HG02840 (cell line): Measurements from ENCODE around the gene MARCHF2.

Experiments used
- ATAC-seq: cut with Tn5 transposase; IDR thresholded peaks from one replicate; pipeline ENCODE4 v1.9.1; 2021; ENCODE audit warnings: mild to moderate bottlenecking, moderate library complexity, moderate number of reproducible peaks; ENCODE audit not compliant: unreplicated experiment, low FRiP score

Gene MARCHF2

DNA sequence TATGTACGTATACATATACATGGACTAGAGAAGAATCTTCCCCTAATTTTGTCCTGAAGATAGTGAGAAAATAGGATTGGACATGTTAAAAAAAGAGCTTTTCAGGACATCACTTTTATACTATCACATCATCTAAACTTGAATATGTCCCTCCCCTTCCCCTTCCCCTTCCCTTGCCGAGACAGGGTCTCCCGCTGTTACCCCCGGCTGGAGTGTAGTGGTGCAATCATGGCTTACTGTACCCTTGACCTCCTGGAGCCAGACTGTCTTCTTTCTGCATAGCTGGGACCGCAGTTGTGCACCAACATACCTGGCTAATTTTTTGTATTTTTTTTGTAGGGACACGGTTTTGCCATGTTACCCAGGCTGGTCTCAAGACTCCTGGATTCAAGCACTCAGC lies 38.3 kb downstream of the MARCHF2 start:
- no peak for ATAC-seq

DNA sequence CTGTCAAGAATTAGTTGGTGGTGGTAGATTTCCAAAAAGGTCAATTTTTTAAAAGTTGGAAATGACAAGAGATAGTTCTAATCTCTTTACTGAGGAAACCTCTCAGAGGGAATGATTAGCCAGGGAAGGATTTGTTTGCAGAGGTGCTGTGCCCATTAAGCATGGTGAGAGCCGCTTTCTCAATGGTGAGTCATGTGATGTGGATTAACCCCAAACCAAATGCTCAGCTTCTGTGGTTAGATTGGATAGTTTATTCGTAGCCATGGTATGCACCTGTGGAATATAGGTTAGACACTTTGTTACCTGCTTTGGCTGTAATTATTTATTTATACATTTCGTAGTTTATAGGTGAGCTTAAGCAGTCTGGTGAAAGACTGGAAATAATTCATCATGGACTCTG lies 38.8 kb downstream of the MARCHF2 start:
- no peak for ATAC-seq

DNA sequence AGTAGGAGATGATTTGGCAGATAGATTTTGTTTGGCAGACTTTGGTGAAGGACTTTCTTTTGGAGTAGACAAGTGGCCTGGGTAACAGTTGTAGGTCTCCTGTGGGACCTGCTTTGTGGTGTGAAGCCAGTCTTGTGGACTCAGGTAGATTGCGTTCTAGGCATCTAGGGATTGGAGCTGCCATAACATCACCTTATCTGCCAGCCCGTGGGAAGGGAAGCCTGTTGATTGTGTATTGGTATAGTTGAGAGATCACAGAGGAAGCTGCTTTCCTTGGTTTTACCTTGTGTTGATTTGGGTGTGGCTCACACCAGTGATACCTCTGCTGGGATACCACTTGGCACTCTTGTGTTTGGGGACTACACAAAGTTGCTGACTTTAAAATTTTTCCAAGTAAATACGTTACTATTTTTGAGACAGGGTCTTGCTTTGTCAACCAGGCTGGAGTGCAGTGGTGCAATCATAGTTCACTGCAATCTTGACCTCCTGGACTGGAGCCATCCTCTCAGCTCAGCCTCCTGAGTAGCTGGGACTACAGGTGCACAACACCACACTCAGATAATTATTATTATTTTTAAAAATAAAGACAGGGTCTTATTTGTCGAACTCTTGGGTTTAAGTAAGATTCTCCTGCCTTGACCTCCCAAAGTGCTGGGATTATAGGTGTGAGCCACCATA lies 39.5 kb downstream of the MARCHF2 start:
- no peak for ATAC-seq

DNA sequence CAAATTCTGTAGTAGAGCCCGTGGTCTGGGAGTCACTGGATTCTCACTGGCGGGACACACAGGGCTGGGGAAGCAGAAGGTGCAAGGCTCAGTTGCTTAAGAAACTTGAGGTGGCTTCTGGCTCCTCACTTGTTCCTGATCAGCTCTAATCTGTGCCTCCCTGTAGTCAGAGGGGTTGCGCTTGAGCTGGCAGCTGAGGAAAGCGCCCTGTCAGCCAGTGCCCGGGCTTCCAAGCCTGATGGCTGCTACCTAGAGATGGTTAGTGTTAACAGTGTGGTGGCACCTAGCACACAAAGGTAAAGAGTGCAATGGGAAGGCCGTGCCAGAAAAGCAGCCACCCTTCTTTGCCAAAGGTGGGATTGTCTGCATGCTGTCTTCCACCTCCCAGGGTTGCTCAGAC lies 40.5 kb downstream of the MARCHF2 start:
- no peak for ATAC-seq

DNA sequence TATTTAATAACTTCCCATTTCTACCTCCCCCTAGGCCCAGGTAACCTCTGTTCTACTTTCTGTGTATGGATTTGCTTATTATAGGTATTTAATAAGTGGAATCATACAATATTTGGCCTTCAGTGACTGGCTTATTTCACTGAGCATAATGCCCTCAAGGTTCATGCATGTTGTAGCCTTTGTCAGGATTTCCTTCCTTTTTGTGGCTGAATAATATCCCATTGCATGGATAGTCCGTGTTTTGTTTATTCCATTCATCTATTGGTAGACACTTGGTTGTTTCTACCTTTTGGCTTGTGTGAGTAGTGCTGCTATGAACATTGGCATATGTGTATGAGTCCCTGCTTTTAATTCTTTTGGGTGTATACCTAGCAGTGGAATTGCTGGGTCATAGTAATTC lies 41.1 kb downstream of the MARCHF2 start:
- ATAC-seq: no peak

DNA sequence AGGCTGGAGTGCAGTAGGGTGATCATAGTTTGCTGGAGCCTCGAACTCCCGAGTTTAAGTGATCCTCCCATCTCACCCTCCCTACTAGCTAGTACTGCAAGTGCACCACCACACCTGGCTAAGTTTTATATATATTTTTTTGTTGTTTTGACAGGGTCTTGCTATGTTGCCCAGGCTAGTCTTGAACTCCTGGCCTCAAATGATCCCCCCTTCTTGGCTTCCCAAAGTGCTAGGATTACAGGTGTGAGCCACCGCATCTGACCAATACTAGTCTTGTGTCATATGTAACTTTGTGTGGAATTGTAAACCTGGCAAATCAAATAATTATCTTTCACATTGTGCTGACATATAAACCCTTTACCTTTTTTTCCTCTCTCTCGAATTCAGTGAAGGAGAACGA lies 41.9 kb downstream of the MARCHF2 start:
- no peak for ATAC-seq

DNA sequence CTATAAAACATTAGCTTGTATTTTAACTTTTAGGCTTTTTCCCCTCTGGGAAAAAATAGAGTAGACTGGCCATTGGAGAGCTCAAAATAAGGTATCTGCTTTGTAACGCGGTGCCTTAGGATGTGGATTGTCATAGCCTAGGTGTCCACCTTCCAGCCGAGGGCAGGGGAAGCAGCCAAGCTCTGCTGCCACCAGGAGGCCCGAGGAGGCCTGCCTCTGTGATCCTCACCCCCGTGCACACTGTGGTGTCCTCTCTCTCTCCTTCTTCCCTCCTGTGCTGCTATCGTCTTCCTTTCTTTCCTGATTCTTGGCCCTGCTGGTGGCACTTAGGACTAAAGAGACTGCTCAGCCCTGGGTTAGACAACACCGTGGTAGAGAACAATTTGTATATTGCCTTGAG lies 43.0 kb downstream of the MARCHF2 start:
- no peak for ATAC-seq

DNA sequence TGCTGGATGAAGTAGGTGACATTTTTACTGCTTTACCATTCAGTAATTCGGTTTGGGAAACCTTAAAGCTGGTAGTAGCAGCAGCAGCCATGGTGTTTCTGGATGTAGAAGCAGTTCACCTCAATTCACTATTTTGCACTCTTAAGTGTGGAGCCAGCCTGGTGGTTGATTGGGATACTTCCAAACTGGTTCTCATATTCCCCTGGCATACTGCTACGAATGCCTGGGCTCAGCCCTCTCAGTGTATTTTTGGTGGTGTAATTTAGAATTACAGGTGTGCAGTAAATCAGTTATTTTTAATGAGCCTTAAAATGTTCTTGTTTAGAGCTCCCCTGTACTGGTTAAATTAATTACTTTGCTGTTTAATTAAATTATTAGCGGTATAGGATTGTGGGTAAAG lies 44.1 kb downstream of the MARCHF2 start:
- ATAC-seq: no peak

DNA sequence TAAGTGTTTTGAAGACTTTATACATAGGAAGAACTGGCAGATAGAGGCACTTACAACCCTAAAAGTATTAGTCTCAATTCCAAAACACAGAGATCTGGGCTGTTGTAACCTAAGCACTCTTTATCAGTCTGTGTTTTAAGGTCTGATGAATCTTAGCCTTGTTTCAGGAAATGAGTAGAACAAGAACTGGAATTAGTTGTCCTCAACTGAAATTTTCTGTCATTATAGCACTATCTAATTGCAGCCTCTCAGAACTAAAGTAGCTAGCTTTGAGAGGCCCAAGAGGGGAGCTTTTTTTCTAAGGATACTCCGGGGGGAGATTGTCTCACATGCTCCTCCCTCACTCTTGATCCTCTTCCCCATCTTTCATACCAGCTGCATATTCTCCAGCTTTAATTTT lies 44.7 kb downstream of the MARCHF2 start:
- no peak for ATAC-seq

DNA sequence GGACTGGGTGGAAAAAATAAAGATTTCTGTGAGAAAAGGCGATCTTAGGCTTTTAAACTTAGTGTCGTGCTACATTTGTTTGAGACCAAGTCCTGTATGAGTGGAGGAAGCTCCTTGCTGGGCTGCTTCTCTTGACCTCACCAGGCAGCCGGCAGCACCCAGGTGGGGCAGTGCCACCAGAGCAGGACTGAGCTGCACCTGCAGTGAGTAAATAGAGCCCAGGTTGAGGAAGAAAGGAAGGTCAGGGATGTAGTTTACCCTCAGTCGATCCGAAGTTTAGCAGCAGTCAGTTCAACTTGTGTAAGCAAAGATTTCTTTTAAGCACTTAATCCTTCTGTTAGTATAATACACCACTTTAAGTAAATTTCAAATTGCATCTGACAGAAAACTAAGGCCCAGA lies 45.3 kb downstream of the MARCHF2 start:
- no peak for ATAC-seq

DNA sequence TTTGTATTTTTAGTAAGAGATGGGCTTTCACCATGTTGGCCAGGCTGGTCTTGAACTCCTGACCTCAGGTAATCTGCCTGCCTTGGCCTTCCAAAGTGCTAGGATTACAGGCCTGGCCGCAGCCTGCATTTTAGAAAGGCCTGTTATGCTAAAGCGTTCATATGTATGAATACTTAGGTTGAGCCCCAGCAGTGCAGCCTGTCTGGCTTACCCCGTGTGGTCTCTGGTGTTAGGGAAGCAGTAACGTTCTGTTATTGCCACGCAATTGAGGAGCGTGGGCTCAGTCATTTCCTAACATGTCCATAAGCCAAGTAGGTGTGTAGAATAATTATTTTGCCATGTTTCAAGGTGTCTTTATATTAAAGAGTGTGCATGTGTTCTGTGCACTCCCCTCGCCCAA lies 46.0 kb downstream of the MARCHF2 start:
- no peak for ATAC-seq

DNA sequence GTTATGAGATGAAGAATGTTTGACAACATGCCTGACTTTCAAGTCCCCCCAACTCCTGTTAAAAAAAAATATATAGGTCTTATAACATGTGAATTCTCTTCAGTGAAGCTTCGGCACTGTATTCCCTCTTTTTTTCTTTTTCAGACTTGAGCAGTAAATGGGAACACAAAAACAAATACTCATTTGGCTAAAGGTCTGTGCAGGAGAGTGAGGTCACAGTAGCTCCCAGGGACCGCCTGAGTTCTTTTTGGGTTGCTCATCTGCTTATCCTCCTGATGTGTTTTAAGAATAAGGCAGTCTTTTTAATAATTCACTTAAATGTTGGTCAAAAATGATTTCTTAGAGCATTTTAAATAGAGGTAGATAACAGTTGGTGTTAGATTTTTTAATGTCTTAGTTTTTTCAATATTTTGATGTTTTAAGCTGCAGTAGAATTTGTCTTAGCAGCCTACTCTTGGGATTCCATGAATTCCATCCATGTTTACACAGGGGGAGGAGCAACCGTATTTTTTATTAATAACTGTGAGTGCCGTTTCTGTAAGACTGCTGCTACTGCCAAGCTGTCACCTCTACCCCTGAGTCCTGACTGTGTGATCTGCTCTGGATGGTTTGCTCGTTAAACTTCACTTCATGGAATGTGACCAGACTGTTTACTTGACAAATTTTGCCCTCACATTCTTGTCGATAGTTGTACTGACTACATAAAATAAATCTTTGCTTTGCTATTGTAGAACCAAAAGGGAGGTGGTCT lies 46.6 kb downstream of the MARCHF2 start:
- ATAC-seq: no peak

DNA sequence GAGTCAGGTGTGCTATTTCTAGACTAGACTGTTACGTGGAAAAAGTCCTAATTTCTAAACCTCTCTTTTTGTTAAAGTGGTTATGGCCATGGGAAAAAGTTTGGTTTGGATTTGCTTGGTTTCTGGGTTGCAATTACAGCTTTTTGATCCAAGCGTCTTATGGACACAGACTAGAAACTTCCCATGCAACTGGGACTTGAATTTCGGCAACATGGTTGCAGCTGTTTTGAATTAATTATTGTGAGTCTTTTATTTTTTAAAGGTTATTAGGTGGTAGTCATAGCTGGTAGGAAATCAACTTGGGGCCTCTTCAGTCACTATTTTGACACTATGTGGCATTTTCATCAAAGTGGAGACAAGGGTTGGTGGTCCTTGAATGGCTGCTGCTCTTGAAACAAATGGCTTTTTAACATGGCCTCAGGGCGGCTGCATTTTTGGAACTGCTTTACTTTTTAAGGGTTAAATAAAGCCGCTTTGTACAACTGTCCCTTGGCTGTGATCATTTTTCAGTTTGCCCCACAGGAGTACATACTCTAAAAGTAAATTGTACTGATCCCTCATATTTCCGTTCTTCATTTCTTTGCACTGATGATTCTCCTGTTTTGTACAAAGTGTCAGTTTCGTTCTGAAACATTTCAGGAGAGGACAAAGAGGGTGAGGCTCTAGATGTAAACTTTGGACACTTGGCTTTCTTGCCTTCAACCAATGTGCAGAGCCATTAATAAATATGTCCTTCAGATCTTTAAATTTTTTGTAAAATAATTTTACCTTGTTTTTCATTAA lies 47.6 kb downstream of the MARCHF2 start:
- ATAC-seq: no peak

DNA sequence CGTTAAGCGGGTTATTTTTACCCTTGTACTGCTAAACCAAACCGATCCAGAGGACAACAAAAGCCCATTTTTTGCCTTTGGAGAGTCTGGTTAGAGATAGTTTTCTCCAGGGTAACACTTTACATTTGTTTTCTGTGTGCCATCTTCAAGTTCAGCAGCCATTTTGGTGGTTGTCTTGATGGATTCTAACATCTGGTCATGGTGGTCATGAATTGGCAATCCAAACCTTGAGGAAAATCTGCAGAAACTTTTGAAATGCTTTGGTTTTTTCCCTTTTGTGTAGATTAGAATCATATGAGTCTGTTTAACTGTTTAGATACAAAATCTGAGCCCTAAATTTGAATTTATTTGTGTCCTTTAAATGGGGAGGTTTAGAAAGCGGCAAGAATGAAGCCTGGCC lies 48.3 kb downstream of the MARCHF2 start:
- ATAC-seq: no peak

DNA sequence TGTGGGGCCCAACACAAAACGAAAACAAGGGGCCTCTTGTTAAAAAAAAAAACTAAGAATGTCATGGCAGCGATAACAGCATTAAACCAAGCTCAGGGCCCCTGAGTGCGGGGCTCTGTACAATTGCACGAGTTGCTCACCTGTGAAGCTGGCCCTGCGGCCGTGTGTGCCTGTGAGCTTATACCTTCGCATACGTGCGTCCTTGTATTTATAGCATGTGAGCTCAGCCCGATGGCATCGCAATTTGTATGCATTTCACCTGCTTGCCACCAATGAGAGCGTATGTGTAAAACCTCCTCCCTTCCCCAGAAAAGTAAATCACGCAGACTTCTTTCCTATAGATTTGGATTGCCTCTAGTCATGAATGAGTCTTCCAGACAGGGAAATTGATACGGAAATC lies 48.8 kb downstream of the MARCHF2 start:
- ATAC-seq: no peak

DNA sequence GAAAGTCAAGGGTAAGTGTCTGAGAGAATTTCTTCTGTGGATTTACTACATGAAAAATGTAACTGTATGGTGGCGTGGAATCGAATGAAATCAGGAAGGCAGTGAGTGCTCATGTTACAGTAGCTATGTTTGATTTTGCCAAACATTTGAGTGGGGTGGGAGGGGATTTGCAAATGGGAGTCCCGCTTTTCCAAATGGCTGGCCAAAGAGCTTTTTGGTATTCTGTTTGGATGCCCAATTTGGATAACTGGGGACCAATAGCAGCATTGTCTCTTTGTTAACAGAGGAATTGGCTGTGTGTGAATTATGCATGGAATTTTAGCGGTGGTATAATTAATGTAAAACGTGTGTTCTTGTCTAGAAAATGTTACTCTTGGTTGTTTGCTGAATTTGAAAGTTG lies 49.5 kb downstream of the MARCHF2 start:
- no peak for ATAC-seq

DNA sequence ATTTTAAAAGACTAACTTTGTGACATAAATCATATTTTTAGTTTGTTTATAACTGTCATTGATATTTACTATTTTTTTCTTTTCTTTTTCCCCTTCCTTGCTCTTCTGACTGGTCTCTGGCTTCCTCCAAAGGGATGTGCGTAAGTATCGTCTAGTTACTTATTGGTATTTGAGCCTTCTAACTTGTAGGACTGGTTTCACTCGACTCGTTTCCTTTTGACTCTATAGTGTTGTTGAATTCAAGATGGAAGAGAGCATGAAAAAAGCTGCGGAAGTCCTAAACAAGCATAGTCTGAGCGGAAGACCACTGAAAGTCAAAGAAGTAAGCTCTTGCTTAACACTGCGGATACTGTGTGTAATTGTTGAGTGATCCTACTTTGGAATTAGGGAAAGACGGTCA lies 50.3 kb downstream of the MARCHF2 start:
- no peak for ATAC-seq

DNA sequence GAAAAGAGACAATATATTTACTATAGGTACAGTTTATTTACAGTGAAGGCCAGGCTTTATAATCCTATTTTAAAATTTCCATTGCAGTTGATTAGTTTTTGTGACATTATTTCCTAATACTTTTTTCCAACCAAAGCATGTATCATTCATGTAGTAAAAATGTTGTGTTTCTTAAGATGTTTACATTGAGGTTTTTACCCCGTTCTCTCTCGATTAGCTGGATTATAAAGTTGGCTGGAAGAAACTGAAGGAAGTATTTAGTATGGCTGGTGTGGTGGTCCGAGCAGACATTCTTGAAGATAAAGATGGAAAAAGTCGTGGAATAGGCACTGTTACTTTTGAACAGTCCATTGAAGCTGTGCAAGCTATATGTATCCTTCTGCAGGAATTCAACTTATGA lies 52.9 kb downstream of the MARCHF2 start:
- ATAC-seq: no peak

DNA sequence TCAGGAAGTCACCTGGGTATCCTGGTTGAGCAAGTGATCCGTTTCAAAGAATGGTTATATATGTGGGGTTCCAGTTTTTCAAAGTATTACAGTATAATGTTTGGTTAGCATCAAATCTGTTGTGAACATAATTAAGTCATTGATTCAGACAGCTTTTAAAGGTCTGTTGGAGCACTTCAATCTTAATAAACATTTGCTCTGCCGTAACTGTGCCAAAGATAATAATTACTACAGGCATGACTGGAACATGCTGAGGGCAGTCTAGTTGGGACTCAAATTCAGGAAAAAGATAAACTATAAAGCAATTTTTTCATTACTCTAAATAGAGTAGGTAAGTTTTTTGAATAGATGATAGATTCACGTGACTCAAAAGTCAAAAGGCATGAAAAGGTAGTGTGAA lies 55.0 kb downstream of the MARCHF2 start:
- no peak for ATAC-seq

DNA sequence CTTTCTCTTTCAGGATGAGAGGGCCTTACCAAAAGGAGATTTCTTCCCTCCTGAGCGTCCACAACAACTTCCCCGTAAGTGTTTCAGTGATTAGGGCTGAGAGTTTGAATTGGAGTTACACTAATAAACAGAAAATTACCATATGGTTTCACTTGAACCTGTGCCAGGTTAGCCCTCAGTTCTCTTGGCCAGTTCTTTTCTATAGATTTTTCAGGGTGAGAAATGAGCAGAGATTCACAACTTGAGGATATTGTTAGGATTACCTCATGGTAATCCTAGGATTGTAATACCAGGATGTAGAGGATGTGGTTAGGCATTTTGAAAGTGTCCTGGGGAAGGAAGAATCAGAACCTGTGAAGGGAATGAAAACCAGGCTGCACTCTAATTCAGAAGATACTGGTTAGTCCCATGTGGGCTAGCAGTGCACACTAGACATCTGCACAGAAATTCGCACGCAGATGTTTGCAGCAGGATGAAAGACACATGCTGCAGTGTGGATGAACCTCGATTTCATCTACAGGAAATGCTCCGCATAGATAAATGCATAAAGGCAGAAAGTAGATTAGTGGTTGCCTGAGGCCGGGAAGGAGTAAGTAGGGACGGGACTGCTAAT lies 55.8 kb downstream of the MARCHF2 start:
- ATAC-seq: no peak
